Left renal pelvis (tissue), 4 donors: ENCODE data around the gene DCLK2. TPM values are rescaled to one million over a fixed set of nuclear protein-coding genes. Genes with fewer than 3 reads are reported as not detected.

Experiments used
- DNase-seq, 4 donors: peaks; one replicate each; pipeline ENCODE4 v3.0.0-alpha.2; 2013; ENCODE audit warnings: low read depth in 4 of 4, low spot score in 3 of 4
- polyA plus RNA-seq, 4 donors: library from polyadenylated mRNA; unstranded; fragments of 120-200 nt; gene quantifications; one replicate each; pipeline ENCODE4 v1.2.1, GENCODE V29; 2013; ENCODE audit not compliant: insufficient read length in 4 of 4

The DCLK2 gene
- polyA plus RNA-seq, 4 donors, result 6.1 to 13.4 (median 11.3) TPM

- no peak for DNase-seq
Observed at GRCh38 chr4:150068300-150068960, 9.8 kb upstream of the DCLK2 start.

GRCh38 chr4:150069353-150069752 lies 8.9 kb upstream of the DCLK2 start:
- no peak for DNase-seq

- DNase-seq, result no peak
Observed at GRCh38 chr4:150070464-150071170, 7.6 kb upstream of the DCLK2 start.

GRCh38 chr4:150072471-150072870 lies 5.8 kb upstream of the DCLK2 start:
- no peak for DNase-seq

- DNase-seq, result no peak
Observed at GRCh38 chr4:150072906-150073714, 5.1 kb upstream of the DCLK2 start.

GRCh38 chr4:150074064-150074463 lies 4.2 kb upstream of the DCLK2 start:
- no peak for DNase-seq

GRCh38 chr4:150078579-150079080 lies 385 bp downstream of the DCLK2 start:
- DNase-seq, result peak in 1 of 4 donors; percentile 27

- DNase-seq, result peak in 1 of 4 donors; percentile 21
Observed at GRCh38 chr4:150079081-150079581, 886 bp downstream of the DCLK2 start.

- no peak for DNase-seq
Observed at GRCh38 chr4:150080337-150080736, 2.1 kb downstream of the DCLK2 start.

- DNase-seq, result no peak
Observed at GRCh38 chr4:150080875-150081274, 2.6 kb downstream of the DCLK2 start.

- no peak for DNase-seq
Observed at GRCh38 chr4:150082241-150082640, 4.0 kb downstream of the DCLK2 start.

- no peak for DNase-seq
Observed at GRCh38 chr4:150087006-150087405, 8.8 kb downstream of the DCLK2 start.

- no peak for DNase-seq
Observed at GRCh38 chr4:150089732-150090131, 11.5 kb downstream of the DCLK2 start.

- DNase-seq, result no peak
Observed at GRCh38 chr4:150090836-150091235, 12.6 kb downstream of the DCLK2 start.

- DNase-seq, result no peak
Observed at GRCh38 chr4:150094676-150095075, 16.4 kb downstream of the DCLK2 start.

GRCh38 chr4:150096625-150097024 lies 18.4 kb downstream of the DCLK2 start:
- DNase-seq, result no peak

- no peak for DNase-seq
Observed at GRCh38 chr4:150098214-150098613, 20.0 kb downstream of the DCLK2 start.

- no peak for DNase-seq
Observed at GRCh38 chr4:150104404-150105027, 26.3 kb downstream of the DCLK2 start.

GRCh38 chr4:150106886-150107285 lies 28.6 kb downstream of the DCLK2 start:
- no peak for DNase-seq

GRCh38 chr4:150108691-150109090 lies 30.4 kb downstream of the DCLK2 start:
- DNase-seq, result no peak

- DNase-seq, result no peak
Observed at GRCh38 chr4:150114641-150115040, 36.4 kb downstream of the DCLK2 start.
